ENCODE results near the gene ARID5B. TPM values are rescaled to one million over a fixed set of nuclear protein-coding genes. Genes with fewer than 3 reads are reported as not detected.
A peak's percentile ranks its signal among the peaks of the same experiment; 100 is the strongest.

Gene ARID5B
- total RNA-seq, 1 experiment from 2014 or later: 168 TPM

DNA sequence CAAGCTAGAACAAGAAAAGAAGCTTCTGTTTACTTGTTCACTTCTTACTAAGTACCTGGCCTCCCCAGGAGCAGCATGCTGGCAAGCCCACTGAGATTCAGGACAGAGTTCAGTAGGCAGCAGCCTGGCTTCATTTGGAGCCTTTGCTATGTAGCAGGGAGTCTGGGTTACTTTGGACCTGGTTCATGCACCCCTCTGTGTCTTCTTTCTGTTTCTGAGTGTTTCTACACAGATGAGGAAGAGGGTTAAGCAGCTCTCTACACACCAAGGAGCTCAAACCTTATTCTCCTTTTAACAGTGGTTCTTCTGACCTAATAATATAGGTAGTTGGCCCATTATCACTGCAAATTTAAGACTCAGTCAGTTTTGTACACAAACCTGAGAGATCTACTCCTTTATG is 152.9 kb downstream of the ARID5B start:
- Mint-ChIP-seq H3K4me3 (ENCODE audit: unreplicated experiment) (no peak overlapping the region), H3K27me3 (ENCODE audit: insufficient read depth, unreplicated experiment) (no peaks in the 10 kb centered on the region), H3K4me1 (ENCODE audit: low read depth, unreplicated experiment) (peaks cover 80% of the 10 kb centered on the region), H3K36me3 (ENCODE audit: insufficient read depth, unreplicated experiment) (peaks cover 100% of the 10 kb centered on the region), H3K9me3 (ENCODE audit: unreplicated experiment) (no peaks in the 10 kb centered on the region), H3K27ac (ENCODE audit: unreplicated experiment) (peak overlapping the region; percentile 82)
- H3K27me3 ChIP-seq (replicated peaks; ENCODE audit: control insufficient read depth, insufficient read depth, low read length): no peaks in the 10 kb centered on the region
- ChIA-PET POLR2A (interaction anchor here (0.6 kb wide), 1 partner anchor 39 kb away, joined by 3 read pairs; no protein-coding TSS in a partner anchor), CTCF (no interaction called here)
- DNase-seq: no peak
- no peak for TF ChIP-seq CTCF (IDR thresholded peaks at IDR 0.05; ENCODE audit: insufficient read depth in 1 of 2, low read depth in 1 of 2, low read length in 1 of 2, severe bottlenecking in 1 of 2, unreplicated experiment in 1 of 2)
- intact Hi-C loops (cut with micrococcal nuclease; ENCODE audit: unreplicated experiment): no loop called here
- H3K4me3 ChIP-seq (ENCODE audit: low read depth, low read length): no peak overlapping the region
- H3K36me3 ChIP-seq (ENCODE audit: control insufficient read depth, insufficient read depth, low read length): peaks cover 23% of the 10 kb centered on the region
- peaks cover 68% of the 10 kb centered on the region for H3K4me1 ChIP-seq
- BruUV-seq (replicated peaks): no TSS peak
- H3K9me3 ChIP-seq: no peaks in the 10 kb centered on the region

DNA sequence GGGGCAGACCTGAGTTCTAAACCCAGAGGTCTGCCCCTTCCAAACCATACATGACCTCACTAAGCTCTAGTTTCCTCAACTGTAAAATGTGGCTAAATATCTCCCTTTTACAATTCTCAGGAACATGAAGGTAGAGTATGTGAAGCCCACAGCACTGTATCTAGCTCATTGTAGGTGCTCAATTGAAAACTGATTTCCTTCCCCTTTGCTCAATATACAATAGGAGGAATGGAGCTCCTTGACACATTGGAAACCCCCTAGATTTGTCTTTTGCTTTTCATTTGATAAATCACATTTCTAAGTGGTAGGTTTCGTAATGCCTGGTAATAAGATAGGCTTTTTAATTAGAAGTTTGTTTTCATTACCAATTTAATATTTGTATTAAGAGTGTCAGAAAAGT is 153.3 kb downstream of the ARID5B start:
- peaks cover 100% of the 10 kb centered on the region for H3K36me3 Mint-ChIP-seq (ENCODE audit: insufficient read depth, unreplicated experiment)
- H3K4me1 ChIP-seq: peaks cover 67% of the 10 kb centered on the region
- ChIA-PET CTCF (no interaction called here), POLR2A (no interaction called here)
- BruUV-seq (replicated peaks): no TSS peak
- TF ChIP-seq CTCF (IDR thresholded peaks at IDR 0.05; ENCODE audit: insufficient read depth in 1 of 2, low read depth in 1 of 2, low read length in 1 of 2, severe bottlenecking in 1 of 2, unreplicated experiment in 1 of 2): no peak
- H3K27ac Mint-ChIP-seq (ENCODE audit: unreplicated experiment): peak overlapping the region; percentile 82
- intact Hi-C loops (cut with micrococcal nuclease; ENCODE audit: unreplicated experiment): no loop called here
- no peaks in the 10 kb centered on the region for H3K27me3 ChIP-seq (replicated peaks; ENCODE audit: control insufficient read depth, insufficient read depth, low read length)
- H3K9me3 ChIP-seq: no peaks in the 10 kb centered on the region
- peaks cover 23% of the 10 kb centered on the region for H3K36me3 ChIP-seq (ENCODE audit: control insufficient read depth, insufficient read depth, low read length)
- no peak for DNase-seq
- no peak overlapping the region for H3K4me3 Mint-ChIP-seq (ENCODE audit: unreplicated experiment)
- peaks cover 82% of the 10 kb centered on the region for H3K4me1 Mint-ChIP-seq (ENCODE audit: low read depth, unreplicated experiment)
- H3K9me3 Mint-ChIP-seq (ENCODE audit: unreplicated experiment): no peaks in the 10 kb centered on the region
- no peak overlapping the region for H3K4me3 ChIP-seq (ENCODE audit: low read depth, low read length)
- H3K27me3 Mint-ChIP-seq (ENCODE audit: insufficient read depth, unreplicated experiment): no peaks in the 10 kb centered on the region

DNA sequence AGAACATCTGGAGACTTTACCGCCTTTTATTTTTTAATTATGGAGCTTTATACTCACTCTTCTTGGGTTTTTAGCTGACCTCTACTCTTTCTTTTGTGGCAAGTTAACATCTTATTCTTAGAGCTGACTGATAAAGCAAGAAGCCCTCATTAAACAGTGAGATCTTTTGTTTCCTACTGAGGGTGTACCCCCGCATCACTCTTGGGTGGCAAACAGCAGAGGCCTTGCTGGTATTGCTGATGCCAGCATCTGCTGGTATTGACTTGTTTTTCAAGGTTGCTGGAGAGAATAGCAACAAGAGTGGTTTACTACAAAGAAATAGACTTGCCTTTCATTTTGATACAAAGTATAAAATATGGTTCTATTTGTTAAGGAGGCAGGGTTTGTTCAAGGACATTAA is 154.7 kb downstream of the ARID5B start:
- DNase-seq: no peak
- intact Hi-C loops (cut with micrococcal nuclease; ENCODE audit: unreplicated experiment): no loop called here
- no peak for TF ChIP-seq CTCF (IDR thresholded peaks at IDR 0.05; ENCODE audit: insufficient read depth in 1 of 2, low read depth in 1 of 2, low read length in 1 of 2, severe bottlenecking in 1 of 2, unreplicated experiment in 1 of 2)
- no peak overlapping the region for H3K27ac Mint-ChIP-seq (ENCODE audit: unreplicated experiment)
- no peaks in the 10 kb centered on the region for H3K27me3 ChIP-seq (replicated peaks; ENCODE audit: control insufficient read depth, insufficient read depth, low read length)
- no peaks in the 10 kb centered on the region for H3K27me3 Mint-ChIP-seq (ENCODE audit: insufficient read depth, unreplicated experiment)
- BruUV-seq (replicated peaks): no TSS peak
- H3K4me3 ChIP-seq (ENCODE audit: low read depth, low read length): no peak overlapping the region
- H3K4me1 ChIP-seq: peaks cover 54% of the 10 kb centered on the region
- ChIA-PET POLR2A (interaction anchor here (1.5 kb wide), 1 partner anchor 11 kb away, joined by 4 read pairs; no protein-coding TSS in a partner anchor), CTCF (interaction anchor here (0.8 kb wide), 1 partner anchor 10 kb away, joined by 4 read pairs; no protein-coding TSS in a partner anchor)
- peaks cover 80% of the 10 kb centered on the region for H3K4me1 Mint-ChIP-seq (ENCODE audit: low read depth, unreplicated experiment)
- H3K9me3 ChIP-seq: no peaks in the 10 kb centered on the region
- no peaks in the 10 kb centered on the region for H3K9me3 Mint-ChIP-seq (ENCODE audit: unreplicated experiment)
- peaks cover 100% of the 10 kb centered on the region for H3K36me3 Mint-ChIP-seq (ENCODE audit: insufficient read depth, unreplicated experiment)
- peaks cover 20% of the 10 kb centered on the region for H3K36me3 ChIP-seq (ENCODE audit: control insufficient read depth, insufficient read depth, low read length)
- H3K4me3 Mint-ChIP-seq (ENCODE audit: unreplicated experiment): peak overlapping the region; percentile 15

Measured in Caco-2 (cell line).